Endodermal cell (in vitro differentiated cells): ENCODE results near the gene ABR. TPM values are rescaled to one million over a fixed set of nuclear protein-coding genes. Genes with fewer than 3 reads are reported as not detected.

Experiments
- DNase-seq: peaks from one replicate; pipeline ENCODE4 v3.0.0-alpha.2; 2017
- H3K27ac ChIP-seq: 2 replicates; pipeline ENCODE4 v1.5.1; 2013; ENCODE audit warnings: mild to moderate bottlenecking, low read depth, low read length, moderate library complexity
- H3K27me3 ChIP-seq: 2 replicates; pipeline ENCODE4 v1.6.1; 2013; ENCODE audit warnings: mild to moderate bottlenecking, low read length, moderate library complexity; ENCODE audit not compliant: insufficient read depth, control insufficient read depth, poor library complexity, severe bottlenecking
- H3K36me3 ChIP-seq: 2 replicates; pipeline ENCODE4 v1.7.0; 2013; ENCODE audit warnings: mild to moderate bottlenecking, low read length, moderate library complexity; ENCODE audit not compliant: control insufficient read depth, insufficient read depth
- H3K4me1 ChIP-seq: one replicate; pipeline ENCODE4 v1.7.0; 2013; ENCODE audit warnings: low read length; ENCODE audit not compliant: control insufficient read depth, insufficient read depth
- H3K4me3 ChIP-seq: 2 replicates; pipeline ENCODE4 v1.5.1; 2013; ENCODE audit warnings: mild to moderate bottlenecking, low read length, moderate library complexity
- H3K9ac ChIP-seq: 2 replicates; pipeline ENCODE4 v1.6.1; 2013; ENCODE audit warnings: mild to moderate bottlenecking, low read length, moderate library complexity; ENCODE audit not compliant: poor library complexity, severe bottlenecking; ENCODE audit errors: extremely low read depth
- H3K9me3 ChIP-seq: 2 replicates; pipeline ENCODE4 v1.6.1; 2013; ENCODE audit warnings: mild to moderate bottlenecking, low read length, moderate library complexity; ENCODE audit not compliant: control insufficient read depth
- H3K27ac Mint-ChIP-seq: 2 replicates; pipeline ENCODE4 v1.8.0; 2020; ENCODE audit warnings: mixed read lengths
- H3K27me3 Mint-ChIP-seq: 2 replicates; pipeline ENCODE4 v1.8.0; 2021; ENCODE audit warnings: mild to moderate bottlenecking, mixed read lengths; ENCODE audit not compliant: insufficient read depth
- H3K36me3 Mint-ChIP-seq: 2 replicates; pipeline ENCODE4 v1.8.0; 2020; ENCODE audit warnings: low read depth, mixed read lengths
- H3K4me1 Mint-ChIP-seq: 2 replicates; pipeline ENCODE4 v1.8.0; 2020; ENCODE audit warnings: mixed read lengths
- H3K4me3 Mint-ChIP-seq: 2 replicates; pipeline ENCODE4 v1.8.0; 2020; ENCODE audit warnings: mild to moderate bottlenecking, moderate library complexity, mixed read lengths
- H3K9me3 Mint-ChIP-seq: 2 replicates; pipeline ENCODE4 v1.8.0; 2020; ENCODE audit warnings: mild to moderate bottlenecking, mixed read lengths
- WGBS, 2 experiments: methylation state at CpG; one replicate each; pipeline versions ENCODE4 v1.1.5 to v1.1.7; 2013; ENCODE audit warnings: missing lambda C conversion rate in 2 of 2, mixed read lengths in 1 of 2; ENCODE audit not compliant: insufficient coverage in 1 of 2, insufficient read length in 1 of 2; 5-methylcytosine and 5-hydroxymethylcytosine counted together
- total RNA-seq, 2 donors: library from RNA; stranded (reverse); fragmentation: NEBNext Ultra II Directional in 1 of 2; extraction: Animal tissue kit (Norgen Biotek cat#: 25700) in 1 of 2; gene quantifications; 2 replicates in 1 of 2; 3 replicates in 1 of 2; pipeline ENCODE4 v1.2.1, GENCODE V29; 2021
- TF ChIP-seq, protein P1 (sequence below): fragments of 200-600 bp; sonication (generic); conservative IDR thresholded peaks from 2 replicates; pipeline ENCODE4 v1.5.0; 2021; ENCODE audit warnings: antibody characterized with exemption, mild to moderate bottlenecking

The ABR gene
- total RNA-seq, 2 donors from 2014 or later, result 51.1 to 58.7 TPM

GRCh38 chr17:1224330-1224729 is 44.5 kb upstream of the ABR start:
- no peaks in the 10 kb centered on the region for H3K9me3 ChIP-seq
- no peak overlapping the region for H3K27ac Mint-ChIP-seq
- H3K4me1 ChIP-seq, result no peaks in the 10 kb centered on the region
- no peaks in the 10 kb centered on the region for H3K36me3 ChIP-seq
- peaks cover 39% of the 10 kb centered on the region for H3K27me3 ChIP-seq
- no peak overlapping the region for H3K27ac ChIP-seq
- peaks cover 42% of the 10 kb centered on the region for H3K27me3 Mint-ChIP-seq
- no peak overlapping the region for H3K4me3 Mint-ChIP-seq
- TF ChIP-seq, protein P1, sequence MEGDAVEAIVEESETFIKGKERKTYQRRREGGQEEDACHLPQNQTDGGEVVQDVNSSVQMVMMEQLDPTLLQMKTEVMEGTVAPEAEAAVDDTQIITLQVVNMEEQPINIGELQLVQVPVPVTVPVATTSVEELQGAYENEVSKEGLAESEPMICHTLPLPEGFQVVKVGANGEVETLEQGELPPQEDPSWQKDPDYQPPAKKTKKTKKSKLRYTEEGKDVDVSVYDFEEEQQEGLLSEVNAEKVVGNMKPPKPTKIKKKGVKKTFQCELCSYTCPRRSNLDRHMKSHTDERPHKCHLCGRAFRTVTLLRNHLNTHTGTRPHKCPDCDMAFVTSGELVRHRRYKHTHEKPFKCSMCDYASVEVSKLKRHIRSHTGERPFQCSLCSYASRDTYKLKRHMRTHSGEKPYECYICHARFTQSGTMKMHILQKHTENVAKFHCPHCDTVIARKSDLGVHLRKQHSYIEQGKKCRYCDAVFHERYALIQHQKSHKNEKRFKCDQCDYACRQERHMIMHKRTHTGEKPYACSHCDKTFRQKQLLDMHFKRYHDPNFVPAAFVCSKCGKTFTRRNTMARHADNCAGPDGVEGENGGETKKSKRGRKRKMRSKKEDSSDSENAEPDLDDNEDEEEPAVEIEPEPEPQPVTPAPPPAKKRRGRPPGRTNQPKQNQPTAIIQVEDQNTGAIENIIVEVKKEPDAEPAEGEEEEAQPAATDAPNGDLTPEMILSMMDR, result no peak
- H3K9ac ChIP-seq, result no peak overlapping the region
- peaks cover 10% of the 10 kb centered on the region for H3K4me1 Mint-ChIP-seq
- no peaks in the 10 kb centered on the region for H3K9me3 Mint-ChIP-seq
- 86 to 89% methylated on average over 7 of the region's 7 CpGs for WGBS, 2 experiments
- H3K36me3 Mint-ChIP-seq, result peaks cover 4% of the 10 kb centered on the region
- no peak overlapping the region for H3K4me3 ChIP-seq
- no peak for DNase-seq

DNA sequence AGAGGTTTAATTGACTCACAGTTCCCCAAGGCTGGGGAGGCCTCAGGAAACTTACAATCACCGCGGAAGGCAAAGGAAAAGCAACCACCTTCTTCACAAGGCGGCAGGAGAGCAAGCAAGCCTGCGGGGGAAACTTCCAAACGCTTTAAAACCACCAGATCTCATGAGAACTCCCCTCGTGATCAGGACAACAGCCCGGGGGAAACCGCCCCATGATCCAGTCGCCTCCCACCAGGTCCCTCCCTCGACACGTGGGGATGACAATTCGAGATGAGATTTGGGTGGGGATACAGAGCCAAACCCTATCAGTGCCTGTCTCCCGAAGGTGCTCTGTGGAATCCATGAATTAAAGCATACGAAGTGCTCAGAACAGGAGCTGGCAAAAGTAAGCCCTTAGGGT is 43.9 kb upstream of the ABR start:
- Mint-ChIP-seq H3K27ac (no peak overlapping the region), H3K27me3 (peaks cover 41% of the 10 kb centered on the region), H3K4me3 (no peak overlapping the region), H3K36me3 (peaks cover 4% of the 10 kb centered on the region), H3K4me1 (peaks cover 12% of the 10 kb centered on the region), H3K9me3 (no peaks in the 10 kb centered on the region)
- Histone ChIP-seq H3K4me1 (no peaks in the 10 kb centered on the region), H3K9me3 (no peaks in the 10 kb centered on the region), H3K27me3 (peaks cover 32% of the 10 kb centered on the region), H3K27ac (no peak overlapping the region), H3K4me3 (no peak overlapping the region), H3K9ac (no peak overlapping the region), H3K36me3 (no peaks in the 10 kb centered on the region)
- 86% methylated on average over 13 to 14 of the region's 14 CpGs for WGBS, 2 experiments
- peak; percentile 40 for DNase-seq
- TF ChIP-seq, protein P1, result no peak

GRCh38 chr17:1222321-1222720 is 42.5 kb upstream of the ABR start:
- H3K4me1 ChIP-seq, result no peaks in the 10 kb centered on the region
- H3K27me3 ChIP-seq, result peaks cover 19% of the 10 kb centered on the region
- peaks cover 29% of the 10 kb centered on the region for H3K27me3 Mint-ChIP-seq
- TF ChIP-seq, protein P1, result no peak
- H3K9ac ChIP-seq, result no peak overlapping the region
- H3K36me3 Mint-ChIP-seq, result peaks cover 4% of the 10 kb centered on the region
- H3K27ac Mint-ChIP-seq, result no peak overlapping the region
- H3K4me3 ChIP-seq, result no peak overlapping the region
- H3K9me3 ChIP-seq, result no peaks in the 10 kb centered on the region
- 95 to 100% methylated on average over 5 to 8 of the region's 8 CpGs for WGBS, 2 experiments
- H3K27ac ChIP-seq, result no peak overlapping the region
- H3K4me1 Mint-ChIP-seq, result peaks cover 7% of the 10 kb centered on the region
- no peak overlapping the region for H3K4me3 Mint-ChIP-seq
- H3K9me3 Mint-ChIP-seq, result no peaks in the 10 kb centered on the region
- DNase-seq, result no peak
- H3K36me3 ChIP-seq, result no peaks in the 10 kb centered on the region
